GM23338 (cell line): Measurements from ENCODE around the gene UPK1A. TPM values are rescaled to one million over a fixed set of nuclear protein-coding genes. Genes with fewer than 3 reads are reported as not detected.

Source experiments
- ATAC-seq: fragments of 200-7000 bp; cut with Tn5 transposase; 3 replicates; pipeline ENCODE4 v1.9.1; 2020
- DNase-seq: peaks from one replicate; pipeline ENCODE4 v3.0.0-alpha.2; 2015; ENCODE audit warnings: low spot score
- H2AFZ ChIP-seq: fragments of 200-600 bp; sonication (generic); 2 replicates; pipeline ENCODE4 v1.8.0; 2016; ENCODE audit warnings: antibody characterized with exemption, mild to moderate bottlenecking, moderate library complexity
- H3F3A ChIP-seq: fragments of 200-600 bp; sonication (generic); replicated peaks from 2 replicates; pipeline ENCODE4 v1.8.0; 2017; ENCODE audit warnings: antibody characterized with exemption, mixed run types, low read depth
- H3K27ac ChIP-seq: fragments of 200-600 bp; sonication (generic); 2 replicates; pipeline ENCODE4 v1.6.1; 2016; ENCODE audit warnings: low read depth
- H3K27me3 ChIP-seq: fragments of 200-600 bp; sonication (generic); 2 replicates; pipeline ENCODE4 v1.8.0; 2016; ENCODE audit warnings: mild to moderate bottlenecking, mixed run types, moderate library complexity; ENCODE audit not compliant: insufficient read depth
- H3K36me3 ChIP-seq: fragments of 200-600 bp; sonication (generic); 2 replicates; pipeline ENCODE4 v1.8.0; 2016; ENCODE audit warnings: mild to moderate bottlenecking; ENCODE audit not compliant: insufficient read depth
- H3K4me1 ChIP-seq: fragments of 200-600 bp; sonication (generic); 2 replicates; pipeline ENCODE4 v1.8.0; 2016; ENCODE audit warnings: mild to moderate bottlenecking, moderate library complexity; ENCODE audit not compliant: insufficient read depth
- H3K4me2 ChIP-seq: fragments of 200-600 bp; sonication (generic); 2 replicates; pipeline ENCODE4 v1.7.1; 2017; ENCODE audit warnings: mixed run types
- H3K4me3 ChIP-seq: fragments of 200-600 bp; sonication (generic); 2 replicates; pipeline ENCODE4 v1.6.1; 2016; ENCODE audit warnings: mixed run types
- H3K79me2 ChIP-seq: fragments of 200-600 bp; sonication (generic); replicated peaks from 2 replicates; pipeline ENCODE4 v1.8.0; 2017; ENCODE audit warnings: mild to moderate bottlenecking; ENCODE audit not compliant: insufficient read depth
- H3K9me2 ChIP-seq: fragments of 200-600 bp; sonication (generic); 2 replicates; pipeline ENCODE4 v1.8.0; 2017; ENCODE audit not compliant: insufficient read depth
- H4K20me1 ChIP-seq: fragments of 200-600 bp; sonication (generic); replicated peaks from 2 replicates; pipeline ENCODE4 v1.8.0; 2017; ENCODE audit warnings: mild to moderate bottlenecking; ENCODE audit not compliant: insufficient read depth
- H3K27ac Mint-ChIP-seq: 2 replicates; pipeline ENCODE4 v1.8.0; 2020; ENCODE audit warnings: inconsistent platforms, mild to moderate bottlenecking, moderate library complexity, mixed read lengths
- H3K27me3 Mint-ChIP-seq: 3 replicates; pipeline ENCODE4 v1.8.0; 2022; ENCODE audit warnings: low read depth, mild to moderate bottlenecking, moderate library complexity, mixed read lengths, inconsistent platforms; ENCODE audit not compliant: insufficient read depth, poor library complexity
- H3K36me3 Mint-ChIP-seq: 3 replicates; pipeline ENCODE4 v1.8.0; 2021; ENCODE audit warnings: low read depth, mild to moderate bottlenecking, inconsistent platforms, moderate library complexity, mixed read lengths
- H3K4me1 Mint-ChIP-seq: 3 replicates; pipeline ENCODE4 v1.8.0; 2020; ENCODE audit warnings: mild to moderate bottlenecking, inconsistent platforms, mixed read lengths
- H3K4me3 Mint-ChIP-seq: 3 replicates; pipeline ENCODE4 v1.8.0; 2021; ENCODE audit warnings: moderate library complexity, mild to moderate bottlenecking, inconsistent platforms, mixed read lengths
- H3K9me3 Mint-ChIP-seq: 3 replicates; pipeline ENCODE4 v1.8.0; 2020; ENCODE audit warnings: moderate library complexity, mild to moderate bottlenecking, inconsistent platforms, mixed read lengths
- ETS1 ChIP-seq: IDR thresholded peaks from 2 replicates; pipeline ENCODE4 v1.6.1; 2016; ENCODE audit warnings: antibody characterized with exemption
- EZH2 ChIP-seq: fragments of 200-600 bp; sonication (generic); IDR thresholded peaks from one replicate; pipeline ENCODE4 v1.8.0; 2017; ENCODE audit warnings: antibody characterized with exemption, mild to moderate bottlenecking, low read depth; ENCODE audit not compliant: unreplicated experiment
- EZH2phosphoT487 ChIP-seq: fragments of 200-600 bp; sonication (generic); IDR thresholded peaks from one replicate; pipeline ENCODE4 v1.8.1; 2018; ENCODE audit warnings: antibody characterized with exemption; ENCODE audit not compliant: unreplicated experiment
- JUNB ChIP-seq: IDR thresholded peaks from one replicate; pipeline ENCODE4 v1.6.1; 2016; ENCODE audit warnings: antibody characterized with exemption; ENCODE audit not compliant: unreplicated experiment
- NANOG ChIP-seq: IDR thresholded peaks from 2 replicates; pipeline ENCODE4 v1.6.1; 2016; ENCODE audit warnings: antibody characterized with exemption, borderline replicate concordance
- POLR2AphosphoS5 ChIP-seq: IDR thresholded peaks from 2 replicates; pipeline ENCODE4 v1.6.1; 2016; ENCODE audit warnings: antibody characterized with exemption, low read depth
- REST ChIP-seq: IDR thresholded peaks from one replicate; pipeline ENCODE4 v1.6.1; 2018; ENCODE audit warnings: antibody characterized with exemption; ENCODE audit not compliant: unreplicated experiment
- STAT1 ChIP-seq: IDR thresholded peaks from one replicate; pipeline ENCODE4 v1.6.1; 2016; ENCODE audit warnings: antibody characterized with exemption; ENCODE audit not compliant: unreplicated experiment
- ZNF114 ChIP-seq: fragments of 250-450 bp; sonication (Bioruptor Pico); IDR thresholded peaks from 2 replicates; pipeline ENCODE4 v1.5.0; 2020; ENCODE audit warnings: mild to moderate bottlenecking, moderate library complexity
- ZNF331 ChIP-seq: fragments of 250-450 bp; sonication (Bioruptor Pico); IDR thresholded peaks from 2 replicates; pipeline ENCODE4 v1.5.0; 2020; ENCODE audit warnings: low read depth, mild to moderate bottlenecking, moderate library complexity
- polyA plus RNA-seq: library from polyadenylated mRNA; unstranded; fragments of >200 nt; fragmentation: Nextera tagmentation; extraction: Ambion mirVana; gene quantifications from 2 replicates; pipeline ENCODE4 v1.2.1, GENCODE V29; 2016
- total RNA-seq: library from RNA; depleted of rRNA; stranded (reverse); fragments of >200 nt; shearing (Covaris generic); gene quantifications from 2 replicates; pipeline ENCODE4 v1.2.3, GENCODE V29; 2014
- TF ChIP-seq, protein P1 (sequence below): fragments of 250-450 bp; sonication (Bioruptor Pico); IDR thresholded peaks from 2 replicates; pipeline ENCODE4 v1.5.0; 2020; ENCODE audit warnings: mild to moderate bottlenecking, moderate library complexity
- TF ChIP-seq, protein P2 (sequence below), 2 experiments: fragments of 200-600 bp in 1 of 2; sonication (generic) in 1 of 2; conservative IDR thresholded peaks; 2 replicates each; pipeline versions ENCODE4 v1.5.1 to v1.6.1; 2016 to 2017; ENCODE audit warnings: antibody characterized with exemption in 2 of 2, low read depth in 2 of 2, mild to moderate bottlenecking in 2 of 2, moderate library complexity in 1 of 2

The UPK1A gene
- total and polyA plus RNA-seq, 2 experiments from 2014 or later, result 0.42 to 1.5 TPM

- H3K4me2 ChIP-seq, result no peak overlapping the region
- Mint-ChIP-seq H3K9me3 (no peaks in the 10 kb centered on the region; the same call in 2 of the 3 replicates), H3K27ac (no peak overlapping the region), H3K4me1 (peaks cover 9% of the 10 kb centered on the region), H3K36me3 (peaks cover 75% of the 10 kb centered on the region), H3K27me3 (peaks cover 21% of the 10 kb centered on the region), H3K4me3 (no peak overlapping the region)
- DNase-seq (no peak), ATAC-seq (no peak)
- peaks cover 14% of the 10 kb centered on the region for H4K20me1 ChIP-seq
- no peak overlapping the region for H3K27ac ChIP-seq
- H3K4me1 ChIP-seq, result peaks cover 9% of the 10 kb centered on the region
- no peak overlapping the region for H3K4me3 ChIP-seq
- TF ChIP-seq REST (no peak), ETS1 (no peak), ZNF114 (no peak), NANOG (no peak), ZNF331 (CRISPR knock-in tag) (no peak), JUNB (no peak), STAT1 (no peak), EZH2 (no peak), POLR2AphosphoS5 (no peak), EZH2phosphoT487 (no peak)
- TF ChIP-seq, protein P1, sequence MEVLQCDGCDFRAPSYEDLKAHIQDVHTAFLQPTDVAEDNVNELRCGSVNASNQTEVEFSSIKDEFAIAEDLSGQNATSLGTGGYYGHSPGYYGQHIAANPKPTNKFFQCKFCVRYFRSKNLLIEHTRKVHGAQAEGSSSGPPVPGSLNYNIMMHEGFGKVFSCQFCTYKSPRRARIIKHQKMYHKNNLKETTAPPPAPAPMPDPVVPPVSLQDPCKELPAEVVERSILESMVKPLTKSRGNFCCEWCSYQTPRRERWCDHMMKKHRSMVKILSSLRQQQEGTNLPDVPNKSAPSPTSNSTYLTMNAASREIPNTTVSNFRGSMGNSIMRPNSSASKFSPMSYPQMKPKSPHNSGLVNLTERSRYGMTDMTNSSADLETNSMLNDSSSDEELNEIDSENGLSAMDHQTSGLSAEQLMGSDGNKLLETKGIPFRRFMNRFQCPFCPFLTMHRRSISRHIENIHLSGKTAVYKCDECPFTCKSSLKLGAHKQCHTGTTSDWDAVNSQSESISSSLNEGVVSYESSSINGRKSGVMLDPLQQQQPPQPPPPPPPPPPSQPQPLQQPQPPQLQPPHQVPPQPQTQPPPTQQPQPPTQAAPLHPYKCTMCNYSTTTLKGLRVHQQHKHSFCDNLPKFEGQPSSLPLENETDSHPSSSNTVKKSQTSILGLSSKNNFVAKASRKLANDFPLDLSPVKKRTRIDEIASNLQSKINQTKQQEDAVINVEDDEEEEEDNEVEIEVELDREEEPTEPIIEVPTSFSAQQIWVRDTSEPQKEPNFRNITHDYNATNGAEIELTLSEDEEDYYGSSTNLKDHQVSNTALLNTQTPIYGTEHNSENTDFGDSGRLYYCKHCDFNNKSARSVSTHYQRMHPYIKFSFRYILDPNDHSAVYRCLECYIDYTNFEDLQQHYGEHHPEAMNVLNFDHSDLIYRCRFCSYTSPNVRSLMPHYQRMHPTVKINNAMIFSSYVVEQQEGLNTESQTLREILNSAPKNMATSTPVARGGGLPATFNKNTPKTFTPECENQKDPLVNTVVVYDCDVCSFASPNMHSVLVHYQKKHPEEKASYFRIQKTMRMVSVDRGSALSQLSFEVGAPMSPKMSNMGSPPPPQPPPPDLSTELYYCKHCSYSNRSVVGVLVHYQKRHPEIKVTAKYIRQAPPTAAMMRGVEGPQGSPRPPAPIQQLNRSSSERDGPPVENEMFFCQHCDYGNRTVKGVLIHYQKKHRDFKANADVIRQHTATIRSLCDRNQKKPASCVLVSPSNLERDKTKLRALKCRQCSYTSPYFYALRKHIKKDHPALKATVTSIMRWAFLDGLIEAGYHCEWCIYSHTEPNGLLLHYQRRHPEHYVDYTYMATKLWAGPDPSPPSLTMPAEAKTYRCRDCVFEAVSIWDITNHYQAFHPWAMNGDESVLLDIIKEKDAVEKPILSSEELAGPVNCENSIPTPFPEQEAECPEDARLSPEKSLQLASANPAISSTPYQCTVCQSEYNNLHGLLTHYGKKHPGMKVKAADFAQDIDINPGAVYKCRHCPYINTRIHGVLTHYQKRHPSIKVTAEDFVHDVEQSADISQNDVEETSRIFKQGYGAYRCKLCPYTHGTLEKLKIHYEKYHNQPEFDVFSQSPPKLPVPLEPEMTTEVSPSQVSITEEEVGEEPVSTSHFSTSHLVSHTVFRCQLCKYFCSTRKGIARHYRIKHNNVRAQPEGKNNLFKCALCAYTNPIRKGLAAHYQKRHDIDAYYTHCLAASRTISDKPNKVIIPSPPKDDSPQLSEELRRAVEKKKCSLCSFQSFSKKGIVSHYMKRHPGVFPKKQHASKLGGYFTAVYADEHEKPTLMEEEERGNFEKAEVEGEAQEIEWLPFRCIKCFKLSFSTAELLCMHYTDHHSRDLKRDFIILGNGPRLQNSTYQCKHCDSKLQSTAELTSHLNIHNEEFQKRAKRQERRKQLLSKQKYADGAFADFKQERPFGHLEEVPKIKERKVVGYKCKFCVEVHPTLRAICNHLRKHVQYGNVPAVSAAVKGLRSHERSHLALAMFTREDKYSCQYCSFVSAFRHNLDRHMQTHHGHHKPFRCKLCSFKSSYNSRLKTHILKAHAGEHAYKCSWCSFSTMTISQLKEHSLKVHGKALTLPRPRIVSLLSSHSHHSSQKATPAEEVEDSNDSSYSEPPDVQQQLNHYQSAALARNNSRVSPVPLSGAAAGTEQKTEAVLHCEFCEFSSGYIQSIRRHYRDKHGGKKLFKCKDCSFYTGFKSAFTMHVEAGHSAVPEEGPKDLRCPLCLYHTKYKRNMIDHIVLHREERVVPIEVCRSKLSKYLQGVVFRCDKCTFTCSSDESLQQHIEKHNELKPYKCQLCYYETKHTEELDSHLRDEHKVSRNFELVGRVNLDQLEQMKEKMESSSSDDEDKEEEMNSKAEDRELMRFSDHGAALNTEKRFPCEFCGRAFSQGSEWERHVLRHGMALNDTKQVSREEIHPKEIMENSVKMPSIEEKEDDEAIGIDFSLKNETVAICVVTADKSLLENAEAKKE (CRISPR knock-in tag), result no peak
- TF ChIP-seq, protein P2, sequence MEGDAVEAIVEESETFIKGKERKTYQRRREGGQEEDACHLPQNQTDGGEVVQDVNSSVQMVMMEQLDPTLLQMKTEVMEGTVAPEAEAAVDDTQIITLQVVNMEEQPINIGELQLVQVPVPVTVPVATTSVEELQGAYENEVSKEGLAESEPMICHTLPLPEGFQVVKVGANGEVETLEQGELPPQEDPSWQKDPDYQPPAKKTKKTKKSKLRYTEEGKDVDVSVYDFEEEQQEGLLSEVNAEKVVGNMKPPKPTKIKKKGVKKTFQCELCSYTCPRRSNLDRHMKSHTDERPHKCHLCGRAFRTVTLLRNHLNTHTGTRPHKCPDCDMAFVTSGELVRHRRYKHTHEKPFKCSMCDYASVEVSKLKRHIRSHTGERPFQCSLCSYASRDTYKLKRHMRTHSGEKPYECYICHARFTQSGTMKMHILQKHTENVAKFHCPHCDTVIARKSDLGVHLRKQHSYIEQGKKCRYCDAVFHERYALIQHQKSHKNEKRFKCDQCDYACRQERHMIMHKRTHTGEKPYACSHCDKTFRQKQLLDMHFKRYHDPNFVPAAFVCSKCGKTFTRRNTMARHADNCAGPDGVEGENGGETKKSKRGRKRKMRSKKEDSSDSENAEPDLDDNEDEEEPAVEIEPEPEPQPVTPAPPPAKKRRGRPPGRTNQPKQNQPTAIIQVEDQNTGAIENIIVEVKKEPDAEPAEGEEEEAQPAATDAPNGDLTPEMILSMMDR (conservative IDR thresholded peaks at IDR 0.05; ENCODE audit: low read depth in 2 of 2), result no peak
- H3K9me2 ChIP-seq, result no peaks in the 10 kb centered on the region
- H3K36me3 ChIP-seq, result peaks cover 23% of the 10 kb centered on the region; the same call in 1 of the 2 replicates
- no peaks in the 10 kb centered on the region for H3F3A ChIP-seq
- H3K79me2 ChIP-seq, result peaks cover 16% of the 10 kb centered on the region
- H3K27me3 ChIP-seq, result no peaks in the 10 kb centered on the region
- no peak overlapping the region for H2AFZ ChIP-seq
Measured at GRCh38 chr19:35723671-35724070, 57.4 kb downstream of the UPK1A start.
